HG02798 (cell line): ENCODE measurements around the gene SORCS2.

Experiments used
- ATAC-seq: cut with Tn5 transposase; IDR thresholded peaks from one replicate; pipeline ENCODE4 v1.9.1; 2021; ENCODE audit warnings: mild to moderate bottlenecking; ENCODE audit not compliant: unreplicated experiment, poor library complexity

The SORCS2 gene

DNA sequence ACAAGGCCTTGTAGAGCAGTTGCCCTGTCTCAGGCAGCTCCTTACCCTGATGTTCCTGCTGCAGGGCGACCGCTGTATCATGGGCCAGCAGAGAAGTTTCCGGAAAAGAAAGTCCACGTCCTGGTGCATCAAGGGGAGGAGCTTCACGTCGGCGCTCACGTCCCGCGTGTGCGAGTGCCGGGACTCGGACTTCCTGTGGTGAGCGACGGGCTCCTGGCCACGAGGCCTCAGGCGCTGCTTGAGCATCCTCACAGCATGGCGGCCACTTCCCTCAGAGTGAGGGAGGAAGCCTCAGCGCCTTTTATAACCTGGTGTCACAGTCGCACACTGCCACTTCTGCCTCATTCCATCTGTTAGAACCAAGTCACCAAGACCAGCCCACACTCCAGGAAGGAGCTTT, 521.8 kb downstream of the SORCS2 start:
- ATAC-seq = no peak

DNA sequence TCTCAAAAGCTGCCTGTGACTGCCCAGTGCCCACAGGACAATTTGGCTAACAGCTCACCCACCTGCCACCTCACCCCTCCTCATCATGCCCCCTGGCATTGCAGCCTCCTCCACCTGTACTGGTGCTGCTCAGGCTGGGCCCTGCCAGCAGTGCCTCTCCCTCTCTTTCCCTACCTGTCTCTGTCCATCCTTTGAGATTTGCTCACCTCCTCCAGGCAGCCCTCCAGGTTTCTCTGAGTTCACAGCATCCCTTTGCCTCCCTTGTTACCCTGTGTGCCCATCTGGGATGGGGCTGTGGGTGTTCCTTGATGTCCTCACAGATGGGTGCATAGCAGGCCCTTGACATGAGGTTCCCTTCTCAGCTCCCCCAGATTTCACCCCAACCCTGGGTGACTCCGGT, 522.4 kb downstream of the SORCS2 start:
- no peak for ATAC-seq

DNA sequence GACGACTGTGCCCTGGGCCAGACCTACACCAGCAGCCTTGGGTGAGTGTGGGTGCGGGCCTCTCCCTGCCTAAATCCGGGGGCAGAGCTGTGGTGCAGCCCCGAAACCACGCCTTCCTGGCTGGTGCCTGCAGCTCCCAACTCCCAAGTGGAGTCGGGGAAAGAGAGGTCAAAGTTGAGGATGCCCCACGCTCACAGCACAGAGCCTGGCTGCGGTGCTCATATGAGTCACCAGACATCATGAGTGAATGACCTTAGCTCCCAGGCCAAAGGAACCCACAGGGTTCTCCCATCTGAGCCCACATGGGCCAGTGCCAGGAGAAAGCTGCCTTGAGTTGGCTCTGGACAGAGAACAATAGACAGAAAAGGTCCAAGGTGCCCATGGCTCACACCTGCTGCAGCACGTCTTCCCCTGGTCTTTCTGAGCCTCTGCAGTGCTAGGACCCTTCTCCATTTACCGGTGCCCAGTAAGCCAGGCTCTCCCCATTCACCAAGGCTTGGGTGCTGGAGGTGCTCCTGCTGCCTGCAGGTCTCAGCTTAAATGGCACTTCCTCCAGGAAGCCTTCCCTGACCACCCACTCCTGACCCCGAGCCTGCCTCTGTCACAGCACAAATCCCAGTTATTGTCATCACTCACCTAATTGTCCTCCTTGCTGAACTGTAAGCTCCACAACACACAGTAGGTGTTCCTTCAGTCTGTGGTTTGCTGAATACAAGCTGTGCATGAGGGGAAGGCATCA, 523.1 kb downstream of the SORCS2 start:
- no peak for ATAC-seq

DNA sequence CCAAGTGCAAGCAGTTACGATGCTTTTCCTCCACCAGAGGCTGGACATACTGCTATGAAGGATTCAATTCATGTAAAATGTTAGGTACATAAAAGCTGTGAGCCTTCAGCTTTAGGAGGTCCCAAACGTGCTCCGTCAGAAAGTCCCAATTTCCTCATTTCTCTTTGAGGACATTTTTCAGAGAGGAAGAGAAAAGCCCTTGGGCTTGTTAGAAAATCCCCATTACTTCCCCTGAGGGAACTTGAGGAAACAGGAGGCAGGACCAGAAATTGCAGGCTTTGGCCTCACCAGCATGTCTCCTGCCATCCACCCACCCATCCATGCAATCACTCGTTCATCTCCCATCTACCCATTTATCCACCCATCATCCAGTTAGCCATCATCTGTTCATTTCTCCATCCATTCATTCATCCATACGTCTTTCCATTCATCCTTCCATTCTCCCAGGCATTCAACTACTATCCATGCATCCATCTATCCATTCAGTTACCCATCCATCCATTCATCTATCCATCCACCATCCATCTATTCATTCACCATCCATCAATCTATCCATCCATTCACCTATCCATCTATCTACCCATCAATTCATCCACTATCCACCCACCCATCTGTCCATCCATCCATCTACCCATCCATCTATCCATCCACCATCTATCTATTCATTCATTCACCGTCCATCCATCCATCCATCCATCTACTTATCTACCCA, 523.8 kb downstream of the SORCS2 start:
- no peak for ATAC-seq

DNA sequence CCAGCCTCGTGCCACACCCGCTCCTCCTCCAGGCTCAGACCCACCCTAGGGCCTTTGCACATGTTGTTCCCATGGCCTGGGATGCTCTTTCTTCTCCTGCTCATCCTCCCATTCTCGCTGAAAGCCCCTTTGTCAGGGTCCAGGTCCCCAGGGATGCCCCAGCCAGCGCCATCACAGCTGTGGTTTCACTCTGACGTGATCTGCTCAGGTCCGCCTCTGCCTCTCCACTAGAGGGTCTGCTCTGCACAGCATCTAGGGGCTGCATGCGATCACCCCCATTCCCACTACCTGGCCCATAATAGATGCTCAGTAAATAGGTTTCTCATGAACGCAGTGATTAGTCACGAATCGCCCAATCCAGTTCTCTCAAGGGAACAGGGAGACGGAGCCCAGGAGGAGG, 524.8 kb downstream of the SORCS2 start:
- no peak for ATAC-seq

DNA sequence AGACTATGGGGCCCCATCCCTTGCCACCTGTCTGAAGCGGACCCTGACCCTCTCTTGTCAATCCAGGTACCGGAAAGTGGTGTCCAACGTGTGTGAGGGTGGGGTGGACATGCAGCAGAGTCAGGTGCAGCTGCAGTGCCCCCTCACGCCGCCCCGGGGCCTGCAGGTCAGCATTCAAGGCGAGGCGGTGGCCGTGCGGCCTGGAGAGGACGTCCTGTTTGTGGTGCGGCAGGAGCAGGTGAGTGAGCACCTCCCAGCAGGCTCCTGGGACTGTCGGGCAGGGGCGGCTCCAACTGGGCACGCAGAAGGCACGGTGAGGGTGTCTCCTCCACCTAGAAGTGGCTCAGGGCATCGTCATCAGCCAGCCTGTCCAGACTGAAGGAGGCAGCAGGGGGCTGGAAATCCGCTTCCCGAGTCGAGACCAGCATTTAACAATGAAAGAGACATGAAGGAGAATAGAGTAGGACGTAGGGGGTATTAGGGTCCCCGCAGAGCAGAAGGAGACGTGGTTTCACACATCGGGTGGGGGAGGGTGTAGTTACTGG, 525.7 kb downstream of the SORCS2 start:
- ATAC-seq = no peak

DNA sequence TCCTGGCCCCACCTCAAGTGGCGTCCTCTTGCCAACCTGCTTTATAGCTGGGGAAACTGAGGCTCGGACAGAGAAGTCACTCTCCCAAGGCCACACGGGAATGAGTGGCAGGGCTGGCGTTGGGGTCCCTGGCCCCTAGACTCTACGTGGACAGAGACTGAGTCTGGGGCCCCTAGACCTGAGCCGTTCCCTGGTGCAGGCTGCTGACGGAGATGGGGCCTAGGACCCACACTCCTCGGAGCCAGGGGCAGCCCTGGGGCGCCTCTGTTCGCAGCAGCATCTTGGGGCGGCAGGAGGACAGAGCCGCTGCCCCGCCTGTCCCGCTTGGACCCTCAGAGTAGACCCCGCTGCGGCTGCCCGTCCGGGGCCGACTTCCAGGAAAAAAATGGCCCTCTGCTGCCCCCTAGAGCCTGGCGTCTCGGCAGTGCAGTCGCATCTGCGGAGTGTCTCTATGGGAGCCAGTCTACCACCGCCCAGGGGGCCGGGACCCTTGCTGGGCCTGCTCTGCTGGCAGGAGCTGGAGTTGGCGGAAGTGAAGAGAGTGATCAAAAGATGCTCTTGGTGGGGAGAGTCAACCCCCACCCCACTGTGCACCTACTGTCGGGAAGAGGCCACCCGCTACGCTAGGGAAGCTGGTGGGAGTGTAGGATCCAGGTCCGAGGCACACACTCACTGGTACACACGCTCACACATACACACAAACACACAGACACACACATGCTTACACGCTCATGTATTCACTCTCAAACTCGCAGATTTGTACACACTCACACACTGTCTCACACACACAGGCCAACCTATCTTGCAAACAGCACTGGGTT, 527.2 kb downstream of the SORCS2 start:
- no peak for ATAC-seq

DNA sequence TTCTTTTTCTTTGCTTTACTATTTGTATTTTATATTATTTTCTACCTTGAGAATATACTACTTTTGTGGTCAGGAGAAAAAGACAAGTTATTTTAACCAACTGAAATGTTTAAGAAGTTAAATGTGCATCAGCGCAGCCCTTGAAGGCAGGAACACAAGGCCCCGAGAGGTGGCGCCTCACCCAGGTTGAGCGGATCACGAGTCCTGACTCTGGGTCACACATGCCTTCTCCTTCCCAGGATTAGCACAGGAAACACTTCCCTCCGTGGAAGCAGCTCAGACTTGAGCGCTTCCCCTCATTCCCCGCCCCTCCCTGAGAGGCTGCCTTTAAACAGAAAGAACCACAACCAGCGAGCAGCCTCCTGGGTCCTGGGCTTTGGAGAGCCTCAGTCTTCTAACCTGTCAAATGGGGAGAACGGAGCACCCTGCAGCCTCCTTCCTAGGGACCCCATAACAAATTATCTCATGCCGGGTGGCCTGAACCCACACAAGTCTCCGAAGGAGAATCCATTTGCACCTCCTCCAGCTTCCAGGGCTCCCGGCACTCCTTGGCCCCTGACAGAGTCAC, 529.7 kb downstream of the SORCS2 start:
- no peak for ATAC-seq

DNA sequence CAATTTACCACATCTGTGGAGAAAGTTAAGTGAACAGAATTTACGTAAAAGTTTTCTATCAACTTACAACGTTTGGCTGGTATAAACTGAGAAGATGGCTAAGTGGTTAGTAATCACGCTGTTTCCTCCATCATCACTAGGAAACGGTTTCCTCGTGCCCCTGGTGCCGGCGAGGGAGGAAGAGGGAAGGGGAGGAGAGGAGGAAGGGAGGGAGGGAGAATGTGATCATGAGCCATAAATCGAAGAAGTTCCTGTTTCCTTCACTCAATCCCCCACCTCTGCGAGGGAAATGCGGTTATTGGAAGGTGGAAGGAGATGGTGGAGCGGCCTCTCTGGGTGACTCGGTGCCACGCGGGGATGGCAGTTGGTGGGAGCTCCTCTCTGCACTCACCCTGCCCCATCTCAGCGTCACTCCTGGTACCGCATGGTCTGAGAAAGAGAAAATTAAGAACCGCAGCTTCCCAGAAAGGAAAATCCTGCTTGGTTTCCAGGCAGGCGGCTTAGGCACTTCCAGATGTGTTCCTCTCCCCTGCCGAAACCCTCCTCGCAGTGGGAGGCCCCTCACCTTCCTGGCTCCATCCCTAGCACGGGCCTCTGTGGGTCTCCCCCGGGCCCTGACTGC, 530.5 kb downstream of the SORCS2 start:
- ATAC-seq = no peak

DNA sequence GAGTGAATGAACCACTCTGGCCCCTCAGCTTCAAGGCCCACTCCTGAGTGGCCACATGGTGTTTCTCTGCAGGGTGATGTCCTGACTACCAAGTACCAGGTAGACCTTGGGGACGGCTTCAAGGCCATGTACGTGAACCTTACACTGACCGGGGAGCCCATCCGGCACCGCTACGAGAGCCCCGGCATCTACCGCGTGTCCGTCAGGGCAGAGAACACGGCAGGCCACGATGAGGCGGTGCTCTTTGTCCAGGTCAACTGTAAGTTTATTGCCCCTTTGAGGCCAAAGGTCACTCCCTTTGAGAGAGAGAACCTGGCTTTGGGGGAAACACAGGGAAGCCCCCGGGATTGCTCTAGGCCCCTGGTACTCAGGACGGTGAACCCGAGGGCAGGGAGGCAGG, 531.3 kb downstream of the SORCS2 start:
- ATAC-seq = no peak

DNA sequence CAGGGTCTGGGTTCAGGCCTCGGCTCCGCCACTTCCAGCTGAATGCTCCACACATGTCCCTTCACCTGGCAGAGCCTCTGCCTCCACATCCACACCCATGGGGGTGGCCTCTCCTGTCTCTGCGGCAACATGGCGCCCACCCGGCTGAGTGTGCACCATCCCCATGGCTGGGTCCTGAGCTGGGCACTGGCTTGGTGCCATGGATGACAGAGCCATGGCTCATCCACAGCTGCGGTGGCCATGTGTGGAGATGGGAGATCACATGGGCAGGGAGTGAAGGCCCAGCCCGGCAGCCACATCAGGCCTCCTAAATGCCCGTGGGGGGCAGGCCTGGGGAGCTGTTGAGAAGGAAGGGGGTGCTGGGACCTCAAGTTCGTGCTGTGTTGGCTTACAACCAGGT, 533.6 kb downstream of the SORCS2 start:
- no peak for ATAC-seq

DNA sequence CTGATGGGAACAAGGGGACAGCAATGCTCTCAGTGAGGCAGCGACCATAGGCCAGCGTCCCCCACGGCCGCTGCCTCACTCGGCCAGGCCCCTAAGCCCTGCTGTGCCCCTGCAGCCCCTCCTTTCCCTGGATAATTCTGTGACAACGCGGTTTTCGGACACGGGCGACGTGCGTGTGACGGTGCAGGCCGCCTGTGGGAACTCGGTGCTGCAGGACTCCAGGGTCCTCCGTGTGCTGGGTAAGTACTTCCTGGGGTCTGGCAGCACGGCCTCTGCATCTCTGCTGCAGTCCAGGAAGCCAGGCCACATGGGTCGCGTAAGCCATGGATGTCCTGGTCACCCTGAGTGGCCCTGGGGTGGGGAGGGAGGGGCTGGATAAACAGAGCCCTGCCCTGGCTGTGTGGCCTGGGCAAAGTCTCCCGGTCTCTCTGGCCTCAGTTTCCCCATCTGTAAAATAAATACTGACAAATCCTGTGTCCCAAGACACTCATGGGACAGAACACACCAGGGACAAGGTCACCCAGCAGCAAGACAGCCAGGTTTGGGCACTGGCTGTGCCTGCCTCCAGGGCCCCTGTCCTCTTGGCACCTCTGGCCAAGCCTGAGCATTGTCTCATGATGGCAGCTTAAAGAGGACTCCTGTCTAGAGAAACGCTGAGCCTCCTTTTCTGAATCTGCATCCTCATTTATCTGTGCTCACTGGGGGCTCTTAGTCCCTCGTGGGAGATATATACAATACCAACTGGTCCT, 534.5 kb downstream of the SORCS2 start:
- ATAC-seq = no peak

DNA sequence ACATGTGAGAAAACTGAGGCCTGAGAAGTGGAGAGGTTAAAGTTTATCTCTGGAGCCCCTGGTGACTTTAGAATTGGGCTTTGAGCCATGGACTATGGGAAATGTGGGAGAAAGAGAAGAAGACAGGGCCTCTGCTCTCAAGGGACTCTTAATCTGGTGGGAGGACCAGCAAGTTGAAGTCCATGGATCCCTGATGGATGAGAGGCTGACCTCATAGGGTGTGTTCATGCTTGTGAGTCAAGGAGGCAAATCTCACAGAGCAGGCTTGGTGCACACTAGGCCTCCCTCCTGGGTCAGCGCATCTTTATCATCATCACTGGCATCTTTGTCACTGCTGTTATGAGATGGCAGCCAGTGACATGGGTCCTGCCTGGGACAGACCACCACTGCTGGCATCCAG, 535.4 kb downstream of the SORCS2 start:
- no peak for ATAC-seq

DNA sequence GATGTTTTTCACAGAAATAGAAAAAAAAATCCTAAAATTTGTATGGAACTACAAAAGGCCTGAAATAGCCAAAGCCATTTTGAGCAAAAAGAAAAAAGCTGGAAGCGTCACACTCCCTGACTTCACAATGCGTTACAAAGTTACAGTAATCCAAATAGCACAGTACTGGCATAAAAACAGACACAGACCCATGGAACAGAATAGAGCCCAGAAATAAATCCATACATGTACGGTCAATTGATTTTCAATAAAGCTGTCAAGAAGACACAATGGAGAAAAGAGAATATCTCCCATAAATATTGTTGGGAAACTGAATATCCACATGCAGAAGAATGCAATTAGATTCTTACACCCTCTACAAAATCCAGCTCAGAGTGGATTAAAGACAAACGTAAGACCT, 539.1 kb downstream of the SORCS2 start:
- ATAC-seq = no peak

DNA sequence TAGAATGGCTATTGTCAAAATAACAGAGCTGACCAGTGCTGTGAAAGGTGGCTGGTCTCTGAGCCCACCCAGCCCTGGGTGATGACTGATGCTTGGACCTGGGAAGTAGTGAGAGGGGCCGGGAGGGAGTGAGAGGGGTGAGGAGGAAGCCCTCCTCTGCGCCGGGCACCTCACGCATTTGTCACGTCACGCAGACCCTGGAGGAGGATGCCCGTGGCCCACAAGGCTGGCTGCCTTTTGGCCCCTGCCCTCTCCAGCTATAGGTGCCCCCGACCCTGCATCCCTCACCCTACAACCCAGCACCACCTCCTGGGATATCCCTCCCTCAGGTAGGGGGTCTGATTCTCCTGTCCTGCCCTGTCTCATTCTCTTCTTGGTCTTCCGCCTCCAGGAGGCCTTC, 539.9 kb downstream of the SORCS2 start:
- no peak for ATAC-seq

DNA sequence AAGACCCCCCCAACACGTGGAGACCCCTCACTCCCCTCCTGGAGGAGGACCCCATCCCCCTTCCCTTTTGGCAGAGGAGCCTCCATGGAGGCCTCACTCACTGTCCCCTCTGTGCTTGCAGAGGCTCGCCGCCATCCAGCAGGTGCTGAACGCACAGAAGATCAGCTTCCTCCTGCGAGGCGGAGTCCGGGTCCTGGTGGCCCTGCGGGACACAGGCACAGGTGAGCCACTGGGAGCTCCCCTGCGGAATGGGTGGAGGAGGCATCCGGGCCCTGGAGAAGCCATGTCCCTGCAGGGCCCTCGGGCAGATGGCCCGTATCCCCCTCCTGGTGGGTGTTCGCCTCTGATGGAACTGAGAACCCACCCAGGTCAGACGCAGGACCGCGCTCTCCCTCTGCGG, 540.9 kb downstream of the SORCS2 start:
- ATAC-seq = no peak

DNA sequence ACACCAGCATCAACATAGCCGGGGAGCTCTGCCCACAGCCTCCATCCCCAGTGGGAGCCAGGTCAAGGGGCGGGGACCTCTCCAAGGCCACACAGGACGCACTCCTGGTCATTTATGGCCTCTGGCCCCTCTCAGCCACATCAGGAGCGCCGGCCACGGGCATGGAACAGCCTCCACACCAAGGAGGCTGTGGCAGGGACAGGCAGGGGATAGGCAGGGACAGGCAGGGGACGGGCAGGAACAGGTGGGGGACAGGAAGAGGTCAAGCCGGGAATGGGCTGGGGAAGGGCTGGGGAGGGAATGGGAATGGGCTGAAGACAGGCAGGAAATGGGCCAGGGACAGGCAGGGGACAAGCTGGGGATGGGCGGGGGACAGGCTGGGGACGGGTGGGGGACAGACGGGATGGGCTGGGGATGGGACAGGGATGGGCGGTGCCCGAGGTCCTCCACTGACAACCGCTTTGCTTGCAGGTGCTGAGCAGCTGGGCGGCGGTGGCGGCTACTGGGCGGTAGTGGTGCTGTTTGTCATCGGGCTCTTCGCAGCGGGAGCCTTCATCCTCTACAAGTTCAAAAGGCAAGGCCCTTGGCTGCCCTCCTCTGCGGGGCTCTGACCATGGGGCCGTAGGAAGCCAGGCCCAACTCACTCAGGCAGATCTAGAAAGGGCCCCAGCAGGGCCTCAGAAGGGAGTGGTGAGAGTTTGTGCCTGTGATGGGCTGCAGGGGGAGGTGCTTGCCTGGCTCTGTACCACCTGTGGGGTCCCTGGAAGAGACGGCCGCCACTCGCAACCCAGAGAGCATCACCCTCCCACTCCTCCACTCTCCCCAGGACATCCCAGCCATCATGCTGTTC, 541.7 kb downstream of the SORCS2 start:
- no peak for ATAC-seq

DNA sequence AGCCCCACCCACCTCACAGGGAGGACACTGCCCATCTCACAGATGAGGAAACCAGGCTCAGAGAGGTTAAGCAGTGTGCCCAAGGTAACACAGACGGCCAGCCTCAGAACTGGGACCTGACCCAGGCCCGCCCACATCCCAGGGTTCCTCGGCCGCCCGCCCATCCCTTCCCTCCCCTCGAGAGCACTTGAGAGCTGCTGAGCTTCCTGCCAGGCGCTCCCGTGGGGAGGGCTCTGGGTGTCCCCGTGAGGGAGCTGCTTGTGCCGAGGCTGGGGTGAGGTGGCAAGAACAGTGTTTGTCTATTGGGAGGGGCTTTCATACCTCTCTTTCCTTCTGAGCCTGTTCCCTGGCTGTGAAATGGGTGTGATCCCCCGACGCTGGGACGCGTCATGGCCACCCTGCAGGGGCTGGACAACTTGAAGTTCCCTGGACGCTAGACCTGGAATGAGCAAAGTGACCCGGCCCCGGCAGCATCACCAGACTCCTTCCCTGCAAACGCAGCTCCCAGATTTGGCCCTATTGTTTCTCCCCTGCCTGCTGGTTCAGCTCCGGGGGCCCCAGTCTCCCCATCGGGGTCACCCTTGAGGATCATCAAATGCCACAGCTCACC, 542.4 kb downstream of the SORCS2 start:
- no peak for ATAC-seq
